HG02610 (cell line): ENCODE results near the gene OR12D1.

Experiments used
- ATAC-seq: cut with Tn5 transposase; IDR thresholded peaks from one replicate; pipeline ENCODE4 v1.9.1; 2021; ENCODE audit warnings: mild to moderate bottlenecking, moderate library complexity; ENCODE audit not compliant: unreplicated experiment

OR12D1 gene

DNA sequence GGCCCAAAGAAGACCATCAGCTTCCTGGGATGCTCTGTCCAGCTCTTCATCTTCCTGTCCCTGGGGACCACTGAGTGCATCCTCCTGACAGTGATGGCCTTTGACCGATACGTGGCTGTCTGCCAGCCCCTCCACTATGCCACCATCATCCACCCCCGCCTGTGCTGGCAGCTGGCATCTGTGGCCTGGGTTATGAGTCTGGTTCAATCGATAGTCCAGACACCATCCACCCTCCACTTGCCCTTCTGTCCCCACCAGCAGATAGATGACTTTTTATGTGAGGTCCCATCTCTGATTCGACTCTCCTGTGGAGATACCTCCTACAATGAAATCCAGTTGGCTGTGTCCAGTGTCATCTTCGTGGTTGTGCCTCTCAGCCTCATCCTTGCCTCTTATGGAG lies 47.3 kb downstream of the OR12D1 start:
- no peak for ATAC-seq

DNA sequence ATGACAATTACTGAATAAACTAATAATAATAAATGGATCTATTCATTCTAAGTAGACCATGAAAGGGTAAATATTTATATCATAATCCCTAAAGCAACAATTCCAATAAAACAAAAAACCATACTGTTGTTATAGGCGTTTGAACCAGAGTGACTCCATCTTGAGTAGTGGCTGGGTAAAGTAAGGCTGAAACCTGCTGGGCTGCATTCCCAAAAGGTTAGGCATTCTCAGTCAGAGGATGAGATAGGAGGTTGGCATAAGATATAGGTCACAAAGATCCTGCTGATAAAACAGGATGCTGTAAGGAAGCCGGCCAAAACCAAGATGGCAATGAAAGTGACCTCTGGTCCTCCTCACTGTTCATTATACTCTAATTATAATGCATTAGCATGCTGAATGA lies 50.6 kb downstream of the OR12D1 start:
- no peak for ATAC-seq

DNA sequence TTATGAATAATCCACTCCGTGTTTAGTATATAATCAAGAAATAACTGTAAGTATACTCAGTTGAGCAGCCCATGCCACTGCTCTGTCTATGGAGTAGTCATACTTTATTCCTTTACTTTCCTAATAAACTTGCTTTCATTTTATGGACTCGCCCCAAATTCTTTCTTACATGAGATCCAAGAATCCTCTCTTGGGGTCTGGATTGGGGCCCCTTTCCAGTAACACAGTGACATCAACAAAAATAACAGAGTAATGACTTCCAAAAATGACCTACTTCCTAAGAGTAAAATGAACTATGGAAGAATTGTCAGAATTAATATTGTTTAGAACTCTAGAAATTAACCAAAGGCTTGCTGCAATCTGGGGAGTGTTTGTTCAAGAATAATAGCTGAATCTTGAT lies 51.1 kb downstream of the OR12D1 start:
- no peak for ATAC-seq

DNA sequence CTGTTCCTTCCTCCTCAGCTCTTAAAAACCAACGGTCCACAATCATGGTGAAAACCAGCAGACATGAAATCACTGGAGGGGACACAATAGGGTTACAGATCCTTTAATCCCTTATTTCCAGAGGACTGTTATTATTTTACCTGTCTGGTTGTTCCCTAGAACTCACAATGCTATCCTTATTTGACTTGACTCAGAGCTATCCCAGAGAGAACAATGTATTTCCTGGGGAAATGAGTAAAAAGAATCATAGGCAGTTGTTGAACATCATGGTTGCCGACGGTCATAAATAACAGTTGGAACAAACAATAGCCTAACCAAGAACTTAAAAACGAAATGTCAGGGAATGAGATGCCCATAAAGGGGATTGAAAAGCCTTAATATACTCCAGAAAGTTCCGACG lies 51.5 kb downstream of the OR12D1 start:
- ATAC-seq: no peak
